EL (cell line): ENCODE measurements around the gene TRIM56.
"Not testable (repeated sequence)": the region's sequence is repeated elsewhere in the genome, so short reads cannot be mapped to it uniquely, and the experiment has no call there.

Experiments
- DNase-seq: peaks from one replicate; pipeline ENCODE4 v3.0.0-alpha.2; 2016

The TRIM56 gene

GRCh38 chr7:101114492-101114891 is 29.2 kb downstream of the TRIM56 start:
- peak; percentile 62 for DNase-seq

- no peak for DNase-seq
Measured at GRCh38 chr7:101115215-101115614, 29.9 kb downstream of the TRIM56 start.

- peak; percentile 60 for DNase-seq
Measured at GRCh38 chr7:101116898-101117297, 31.6 kb downstream of the TRIM56 start.

- no peak for DNase-seq
Measured at GRCh38 chr7:101118856-101119255, 33.6 kb downstream of the TRIM56 start.

GRCh38 chr7:101119876-101120275 is 34.6 kb downstream of the TRIM56 start:
- no peak for DNase-seq

GRCh38 chr7:101120315-101120714 is 35.0 kb downstream of the TRIM56 start:
- DNase-seq, result peak; percentile 18

GRCh38 chr7:101121631-101121990 is 36.3 kb downstream of the TRIM56 start:
- not testable (repeated sequence) for DNase-seq

- DNase-seq, result peak; percentile 100
Measured at GRCh38 chr7:101121991-101122932, 37.0 kb downstream of the TRIM56 start.

GRCh38 chr7:101122933-101123702 is 37.8 kb downstream of the TRIM56 start:
- DNase-seq, result no peak

GRCh38 chr7:101123703-101124068 is 38.4 kb downstream of the TRIM56 start:
- DNase-seq, result no peak

GRCh38 chr7:101124376-101125056 is 39.2 kb downstream of the TRIM56 start:
- peak; percentile 79 for DNase-seq

GRCh38 chr7:101125989-101126650 is 40.8 kb downstream of the TRIM56 start:
- peak; percentile 81 for DNase-seq

- DNase-seq, result peak; percentile 99
Measured at GRCh38 chr7:101126651-101127459, 41.6 kb downstream of the TRIM56 start, which contains the start of gene SERPINE1. SERPINE1 (plus strand) TSS chr7:101127104; CDS start chr7:101128394, 1,290 bp downstream.

GRCh38 chr7:101127460-101128039 is 42.3 kb downstream of the TRIM56 start:
- DNase-seq, result no peak

- DNase-seq, result peak; percentile 49
Measured at GRCh38 chr7:101128040-101128834, 43.0 kb downstream of the TRIM56 start.

- DNase-seq, result no peak
Measured at GRCh38 chr7:101129603-101130117, 44.4 kb downstream of the TRIM56 start.

- DNase-seq, result not testable (repeated sequence)
Measured at GRCh38 chr7:101132626-101133600, 47.6 kb downstream of the TRIM56 start.

- peak; percentile 48 for DNase-seq
Measured at GRCh38 chr7:101133621-101134398, 48.5 kb downstream of the TRIM56 start.
